Trophoblast cell (in vitro differentiated cells and primary cell): ENCODE measurements around the gene CACNA2D3.

Experiments used
- DNase-seq, 2 donors: peaks; one replicate each; pipeline ENCODE4 v3.0.0-alpha.2; 2016
- H2AFZ ChIP-seq: 2 replicates; pipeline ENCODE4 v1.6.1; 2013; ENCODE audit warnings: low read length, moderate library complexity, mild to moderate bottlenecking; ENCODE audit not compliant: insufficient read depth, poor library complexity
- H2AK5ac ChIP-seq: 2 replicates; pipeline ENCODE4 v1.6.1; 2013; ENCODE audit warnings: mild to moderate bottlenecking, low read length
- H2BK120ac ChIP-seq: 2 replicates; pipeline ENCODE4 v1.6.1; 2013; ENCODE audit warnings: low read length, mild to moderate bottlenecking, moderate library complexity; ENCODE audit not compliant: insufficient read depth, poor library complexity
- H2BK12ac ChIP-seq: 2 replicates; pipeline ENCODE4 v1.6.1; 2013; ENCODE audit warnings: mild to moderate bottlenecking, low read length, moderate library complexity
- H2BK5ac ChIP-seq: 2 replicates; pipeline ENCODE4 v1.6.1; 2013; ENCODE audit warnings: low read length, low read depth, moderate library complexity, mild to moderate bottlenecking; ENCODE audit not compliant: poor library complexity
- H3K14ac ChIP-seq: 2 replicates; pipeline ENCODE4 v1.6.1; 2013; ENCODE audit warnings: mild to moderate bottlenecking, low read length
- H3K18ac ChIP-seq: 2 replicates; pipeline ENCODE4 v1.6.1; 2013; ENCODE audit warnings: mild to moderate bottlenecking, low read length
- H3K23ac ChIP-seq: 2 replicates; pipeline ENCODE4 v1.6.1; 2013; ENCODE audit warnings: low read length
- H3K27ac ChIP-seq: 2 replicates; pipeline ENCODE4 v1.5.1; 2013; ENCODE audit warnings: low read depth, mild to moderate bottlenecking, inconsistent platforms, low read length, moderate library complexity
- H3K27me3 ChIP-seq: 2 replicates; pipeline ENCODE4 v1.6.1; 2013; ENCODE audit warnings: inconsistent platforms, mild to moderate bottlenecking, low read length, moderate library complexity; ENCODE audit not compliant: insufficient read depth
- H3K36me3 ChIP-seq, 2 experiments: 1 replicate in 1 of 2; 2 replicates in 1 of 2; pipeline ENCODE4 v1.6.1; 2013; ENCODE audit warnings: low read length in 2 of 2, mild to moderate bottlenecking in 2 of 2, moderate library complexity in 1 of 2; ENCODE audit not compliant: insufficient read depth in 2 of 2, control insufficient read depth in 1 of 2
- H3K4ac ChIP-seq: 2 replicates; pipeline ENCODE4 v1.6.1; 2013; ENCODE audit warnings: low read depth, mild to moderate bottlenecking, low read length, moderate library complexity
- H3K4me1 ChIP-seq, 2 experiments: 1 replicate in 1 of 2; 2 replicates in 1 of 2; pipeline ENCODE4 v1.6.1; 2013; ENCODE audit warnings: low read length in 2 of 2, mild to moderate bottlenecking in 2 of 2, moderate library complexity in 1 of 2; ENCODE audit not compliant: insufficient read depth in 2 of 2, control insufficient read depth in 1 of 2
- H3K4me2 ChIP-seq: 2 replicates; pipeline ENCODE4 v1.6.1; 2013; ENCODE audit warnings: inconsistent platforms, mild to moderate bottlenecking, low read length, moderate library complexity
- H3K4me3 ChIP-seq: 2 replicates; pipeline ENCODE4 v1.5.1; 2013; ENCODE audit warnings: mild to moderate bottlenecking, low read depth, low read length, inconsistent platforms
- H3K79me1 ChIP-seq: one replicate; pipeline ENCODE4 v1.6.1; 2013; ENCODE audit warnings: low read length
- H3K79me2 ChIP-seq: 2 replicates; pipeline ENCODE4 v1.6.1; 2013; ENCODE audit warnings: low read length, mild to moderate bottlenecking; ENCODE audit not compliant: control insufficient read depth, insufficient read depth, poor library complexity
- H3K9ac ChIP-seq: 2 replicates; pipeline ENCODE4 v1.6.1; 2013; ENCODE audit warnings: mild to moderate bottlenecking, low read length
- H3K9me3 ChIP-seq: 2 replicates; pipeline ENCODE4 v1.6.1; 2013; ENCODE audit warnings: low read depth, mild to moderate bottlenecking, control low read depth, inconsistent platforms, low read length; ENCODE audit not compliant: insufficient read depth
- H4K12ac ChIP-seq: 2 replicates; pipeline ENCODE4 v1.6.1; 2013; ENCODE audit warnings: low read depth, mild to moderate bottlenecking, low read length, moderate library complexity
- H4K8ac ChIP-seq: 2 replicates; pipeline ENCODE4 v1.6.1; 2013; ENCODE audit warnings: low read depth, mild to moderate bottlenecking, low read length, moderate library complexity
- H4K91ac ChIP-seq: one replicate; pipeline ENCODE4 v1.6.1; 2013; ENCODE audit warnings: low read depth, mild to moderate bottlenecking, low read length, moderate library complexity
- WGBS: extraction: QIAGEN DNeasy Blood & Tissue Kit; methylation state at CpG from one replicate; pipeline ENCODE4 v1.1.7; 2013; ENCODE audit warnings: missing lambda C conversion rate; ENCODE audit not compliant: insufficient read length, insufficient coverage; ENCODE audit errors: extremely low coverage; 5-methylcytosine and 5-hydroxymethylcytosine counted together

CACNA2D3 gene

GRCh38 chr3:54527953-54528352, 405.6 kb downstream of the CACNA2D3 start:
- no peak overlapping the region for H3K18ac ChIP-seq
- no peaks in the 10 kb centered on the region for H3K27me3 ChIP-seq
- no peak overlapping the region for H3K4ac ChIP-seq
- WGBS, result no CpG with 5 or more reads among the region's 2 CpGs
- H3K79me2 ChIP-seq, result no peaks in the 10 kb centered on the region
- no peak overlapping the region for H2AFZ ChIP-seq
- H3K4me3 ChIP-seq, result no peak overlapping the region
- DNase-seq, result no peak
- no peak overlapping the region for H2BK5ac ChIP-seq
- no peaks in the 10 kb centered on the region for H3K4me1 ChIP-seq
- no peaks in the 10 kb centered on the region for H3K9me3 ChIP-seq
- H3K4me2 ChIP-seq, result no peak overlapping the region
- no peak overlapping the region for H2BK12ac ChIP-seq
- H2AK5ac ChIP-seq, result no peak overlapping the region
- H4K91ac ChIP-seq, result no peak overlapping the region
- no peaks in the 10 kb centered on the region for H3K79me1 ChIP-seq
- no peaks in the 10 kb centered on the region for H3K36me3 ChIP-seq
- H3K23ac ChIP-seq, result no peak overlapping the region
- no peak overlapping the region for H2BK120ac ChIP-seq
- no peak overlapping the region for H3K9ac ChIP-seq
- no peak overlapping the region for H3K14ac ChIP-seq
- no peak overlapping the region for H3K27ac ChIP-seq
- H4K12ac ChIP-seq, result no peak overlapping the region
- no peak overlapping the region for H4K8ac ChIP-seq

- Histone ChIP-seq H4K8ac (no peak overlapping the region), H3K79me2 (no peaks in the 10 kb centered on the region), H2BK120ac (no peak overlapping the region), H2BK12ac (no peak overlapping the region), H2BK5ac (no peak overlapping the region), H3K27ac (no peak overlapping the region), H3K14ac (no peak overlapping the region), H3K18ac (no peak overlapping the region), H3K79me1 (no peaks in the 10 kb centered on the region), H3K9me3 (no peaks in the 10 kb centered on the region), H3K4me2 (no peak overlapping the region), H3K4me1 (no peaks in the 10 kb centered on the region), H2AK5ac (no peak overlapping the region), H3K23ac (no peak overlapping the region), H3K27me3 (no peaks in the 10 kb centered on the region), H3K4me3 (no peak overlapping the region), H4K12ac (no peak overlapping the region), H3K36me3 (no peaks in the 10 kb centered on the region), H4K91ac (no peak overlapping the region), H3K4ac (no peak overlapping the region), H2AFZ (no peak overlapping the region), H3K9ac (no peak overlapping the region)
- DNase-seq, result no peak
- no CpG with 5 or more reads among the region's 3 CpGs for WGBS
These were observed 406.3 kb downstream of the CACNA2D3 start for GRCh38 chr3:54528668-54529067.

DNA sequence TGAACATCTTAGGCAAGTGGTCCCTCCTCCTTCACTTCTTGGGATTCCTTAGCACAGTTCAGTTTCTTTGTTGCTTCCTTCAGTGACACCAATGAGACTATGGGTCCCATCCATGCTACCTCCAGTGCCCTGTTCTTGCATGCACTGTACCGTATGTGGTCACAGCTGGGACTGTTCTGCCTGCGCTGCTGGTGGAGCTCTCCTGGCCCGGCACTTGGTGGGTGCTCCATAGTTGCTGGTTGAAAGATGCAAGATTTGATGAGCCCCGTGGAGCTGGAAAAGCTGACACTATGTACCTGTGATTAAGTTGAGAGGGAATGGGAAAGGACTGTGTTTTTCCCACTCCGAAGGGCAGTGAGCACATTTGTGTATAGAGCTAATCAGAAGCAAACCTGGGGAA, 407.7 kb downstream of the CACNA2D3 start:
- Histone ChIP-seq H2BK120ac (no peak overlapping the region), H3K36me3 (no peaks in the 10 kb centered on the region), H3K4ac (no peak overlapping the region), H3K4me3 (no peak overlapping the region), H3K79me2 (no peaks in the 10 kb centered on the region), H3K27ac (no peak overlapping the region), H2BK12ac (no peak overlapping the region), H3K9ac (no peak overlapping the region), H2AFZ (no peak overlapping the region), H4K8ac (no peak overlapping the region), H3K14ac (no peak overlapping the region), H3K79me1 (no peaks in the 10 kb centered on the region), H3K18ac (no peak overlapping the region), H3K9me3 (no peaks in the 10 kb centered on the region), H4K91ac (no peak overlapping the region), H4K12ac (no peak overlapping the region), H3K23ac (no peak overlapping the region), H3K27me3 (no peaks in the 10 kb centered on the region), H2AK5ac (no peak overlapping the region), H3K4me1 (no peaks in the 10 kb centered on the region), H2BK5ac (no peak overlapping the region), H3K4me2 (no peak overlapping the region)
- no peak for DNase-seq
- WGBS, result no CpG with 5 or more reads among the region's 5 CpGs

DNA sequence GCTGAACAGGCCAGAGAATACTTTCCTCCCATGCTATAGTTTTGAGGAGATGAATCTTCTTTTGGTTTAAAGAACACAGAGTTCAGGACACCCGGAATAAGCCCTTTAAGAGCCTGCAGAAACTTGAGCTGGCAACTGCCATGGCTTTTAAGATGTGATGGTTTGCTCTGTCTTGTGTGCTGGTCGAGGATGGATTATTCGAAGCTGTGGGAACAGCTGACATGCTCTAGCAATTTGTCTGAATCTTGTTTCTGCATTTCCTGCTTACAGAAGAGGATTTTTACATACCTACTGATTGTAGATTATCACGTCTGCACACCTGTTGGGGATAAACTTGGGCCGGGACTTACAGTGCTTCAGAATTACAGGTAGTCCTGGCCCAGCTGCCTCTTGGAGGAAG, 408.6 kb downstream of the CACNA2D3 start:
- H4K91ac ChIP-seq, result no peak overlapping the region
- WGBS, result no CpG with 5 or more reads among the region's 5 CpGs
- H2BK12ac ChIP-seq, result no peak overlapping the region

More for the DNA sequence above, 408.6 kb downstream of the CACNA2D3 start:
- Histone ChIP-seq H3K23ac (no peak overlapping the region), H3K4me2 (no peak overlapping the region), H2BK120ac (no peak overlapping the region), H3K27me3 (no peaks in the 10 kb centered on the region), H2BK5ac (no peak overlapping the region), H2AK5ac (no peak overlapping the region), H2AFZ (no peak overlapping the region), H3K27ac (no peak overlapping the region), H3K36me3 (no peaks in the 10 kb centered on the region), H3K79me1 (no peaks in the 10 kb centered on the region), H3K9me3 (no peaks in the 10 kb centered on the region), H3K18ac (no peak overlapping the region), H4K8ac (no peak overlapping the region), H3K4me3 (no peak overlapping the region), H3K79me2 (no peaks in the 10 kb centered on the region), H3K9ac (no peak overlapping the region), H3K4me1 (no peaks in the 10 kb centered on the region), H4K12ac (no peak overlapping the region), H3K14ac (no peak overlapping the region), H3K4ac (no peak overlapping the region)
- DNase-seq, result no peak
